Body of pancreas (tissue), 4 donors: ENCODE measurements around the gene NKAPD1. TPM values are rescaled to one million over a fixed set of nuclear protein-coding genes. Genes with fewer than 3 reads are reported as not detected.

Experiments used
- ATAC-seq: fragments of 150-250 bp; one replicate; pipeline ENCODE4 v1.9.1; 2016
- DNase-seq, 4 donors: peaks; one replicate each; pipeline ENCODE4 v3.0.0-alpha.2; 2019
- H3K27ac ChIP-seq, 4 donors: fragments of 200-600 bp; sonication (generic); 1 replicate in 3 of 4; 2 replicates in 1 of 4; pipeline versions ENCODE4 v1.5.1 to v1.6.1; 2016 to 2019; ENCODE audit warnings: mild to moderate bottlenecking in 1 of 4, mixed read lengths in 1 of 4, moderate library complexity in 1 of 4
- H3K27me3 ChIP-seq, 2 donors: fragments of 200-600 bp; sonication (generic); one replicate each; pipeline ENCODE4 v1.6.0; 2016; ENCODE audit warnings: mild to moderate bottlenecking in 1 of 2
- H3K36me3 ChIP-seq, 2 donors: fragments of 200-600 bp; sonication (generic); replicated peaks in 1 of 2; 2 replicates each; pipeline ENCODE4 v1.5.1; 2016; ENCODE audit warnings: low read depth in 2 of 2; ENCODE audit not compliant: insufficient read depth in 1 of 2
- H3K4me1 ChIP-seq: fragments of 200-600 bp; sonication (generic); one replicate; pipeline ENCODE4 v1.6.0; 2016
- H3K4me3 ChIP-seq, 2 donors: fragments of 200-600 bp; sonication (generic); 1 replicate in 1 of 2; 2 replicates in 1 of 2; pipeline ENCODE4 v1.5.1; 2016 to 2019
- H3K9me3 ChIP-seq, 3 donors: fragments of 200-600 bp; sonication (generic); 1 replicate in 2 of 3; 2 replicates in 1 of 3; pipeline ENCODE4 v1.5.1; 2016
- POLR2A ChIP-seq, 3 donors: fragments of 450-650 bp; IDR thresholded peaks; one replicate each; pipeline ENCODE4 v1.6.1; 2016; ENCODE audit warnings: antibody characterized with exemption in 3 of 3, mild to moderate bottlenecking in 2 of 3
- WGBS, 2 donors: methylation state at CpG; one replicate each; pipeline ENCODE4 v1.1.5; 2017; 5-methylcytosine and 5-hydroxymethylcytosine counted together
- intact Hi-C: fragments of 100-400 bp; cut with DNase I; formaldehyde crosslinking; loops from one replicate; pipeline ENCODE4 v1.15.1; 2023
- total RNA-seq, 2 donors: library from RNA; depleted of rRNA; stranded (reverse); fragments of >200 nt; gene quantifications; one replicate each; pipeline ENCODE4 v1.1.0, GENCODE V29; 2016
- TF ChIP-seq, protein P1 (sequence below), 7 experiments: fragments of 450-650 bp in 4 of 7; fragments of 200-600 bp in 3 of 7; sonication (generic) in 3 of 7; IDR thresholded peaks; one replicate each; pipeline ENCODE4 v1.5.1; 2016 to 2019; ENCODE audit warnings: antibody characterized with exemption in 7 of 7

The NKAPD1 gene
- total RNA-seq, 2 donors from 2014 or later: 8.3 to 10.5 TPM

DNA sequence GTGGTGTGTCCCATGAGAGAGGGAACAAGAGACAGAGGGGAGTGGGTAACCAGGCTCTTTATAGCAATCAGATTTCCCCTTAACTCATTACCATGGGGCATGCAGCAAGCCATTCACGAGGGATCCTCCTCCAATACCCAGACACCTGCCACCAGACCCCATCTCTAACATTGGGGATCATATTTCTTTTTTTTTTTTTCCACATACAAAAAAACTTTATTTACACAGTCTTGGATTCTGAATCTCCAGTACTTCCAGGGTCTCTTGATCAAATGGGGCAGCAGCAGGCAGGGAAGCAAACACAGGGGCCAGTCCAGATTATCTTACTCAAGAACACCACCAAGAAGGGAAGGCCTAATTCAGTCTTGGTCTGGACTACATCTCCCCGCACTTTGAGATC is 44.6 kb upstream of the NKAPD1 start:
- no peak overlapping the region for H3K27ac ChIP-seq
- peaks cover 4% of the 10 kb centered on the region for H3K4me1 ChIP-seq
- intact Hi-C loops: no loop called here
- no peaks in the 10 kb centered on the region for H3K9me3 ChIP-seq
- 90 to 97% methylated on average over 2 of the region's 2 CpGs for whole genome bisulfite sequencing, 2 donors
- TF ChIP-seq, protein P1, sequence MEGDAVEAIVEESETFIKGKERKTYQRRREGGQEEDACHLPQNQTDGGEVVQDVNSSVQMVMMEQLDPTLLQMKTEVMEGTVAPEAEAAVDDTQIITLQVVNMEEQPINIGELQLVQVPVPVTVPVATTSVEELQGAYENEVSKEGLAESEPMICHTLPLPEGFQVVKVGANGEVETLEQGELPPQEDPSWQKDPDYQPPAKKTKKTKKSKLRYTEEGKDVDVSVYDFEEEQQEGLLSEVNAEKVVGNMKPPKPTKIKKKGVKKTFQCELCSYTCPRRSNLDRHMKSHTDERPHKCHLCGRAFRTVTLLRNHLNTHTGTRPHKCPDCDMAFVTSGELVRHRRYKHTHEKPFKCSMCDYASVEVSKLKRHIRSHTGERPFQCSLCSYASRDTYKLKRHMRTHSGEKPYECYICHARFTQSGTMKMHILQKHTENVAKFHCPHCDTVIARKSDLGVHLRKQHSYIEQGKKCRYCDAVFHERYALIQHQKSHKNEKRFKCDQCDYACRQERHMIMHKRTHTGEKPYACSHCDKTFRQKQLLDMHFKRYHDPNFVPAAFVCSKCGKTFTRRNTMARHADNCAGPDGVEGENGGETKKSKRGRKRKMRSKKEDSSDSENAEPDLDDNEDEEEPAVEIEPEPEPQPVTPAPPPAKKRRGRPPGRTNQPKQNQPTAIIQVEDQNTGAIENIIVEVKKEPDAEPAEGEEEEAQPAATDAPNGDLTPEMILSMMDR (IDR thresholded peaks at IDR 0.05): no peak
- TF ChIP-seq POLR2A (IDR thresholded peaks at IDR 0.05): no peak
- H3K36me3 ChIP-seq: peaks cover 0 to 7% of the 10 kb centered on the region in 2 donors
- DNase-seq: no peak
- H3K27me3 ChIP-seq: no peaks in the 10 kb centered on the region
- H3K4me3 ChIP-seq: no peak overlapping the region
- no peak for ATAC-seq

DNA sequence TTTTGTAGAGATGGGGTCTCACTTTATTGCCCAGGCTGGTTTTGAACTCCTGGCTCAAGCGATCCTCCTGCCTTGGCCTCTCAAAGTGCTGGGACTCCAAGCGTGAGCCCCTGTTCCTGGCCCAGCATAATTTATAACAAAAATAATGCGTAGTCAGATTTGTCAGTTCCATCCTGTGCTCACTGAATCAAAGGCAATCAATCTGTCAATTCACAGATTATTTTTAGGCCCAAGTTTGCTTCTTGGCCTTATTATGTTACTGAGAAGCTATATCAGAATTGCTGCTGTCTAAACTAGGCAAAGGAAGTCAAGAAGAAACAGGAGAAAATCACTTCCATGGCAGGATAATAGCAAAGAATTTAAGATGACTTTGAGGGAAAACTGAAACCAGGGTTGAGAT is 40.2 kb upstream of the NKAPD1 start:
- Histone ChIP-seq H3K4me3 (no peak overlapping the region), H3K27ac (no peak overlapping the region), H3K9me3 (no peaks in the 10 kb centered on the region), H3K36me3 (peaks cover 0 to 11% of the 10 kb centered on the region in 2 donors), H3K27me3 (no peaks in the 10 kb centered on the region), H3K4me1 (no peaks in the 10 kb centered on the region)
- ATAC-seq (no peak), DNase-seq (no peak)
- 90 to 100% methylated on average over 3 of the region's 3 CpGs for WGBS, 2 donors
- no peak for TF ChIP-seq POLR2A (IDR thresholded peaks at IDR 0.05)
- TF ChIP-seq, protein P1 (IDR thresholded peaks at IDR 0.05): no peak
- intact Hi-C loops: no loop called here

DNA sequence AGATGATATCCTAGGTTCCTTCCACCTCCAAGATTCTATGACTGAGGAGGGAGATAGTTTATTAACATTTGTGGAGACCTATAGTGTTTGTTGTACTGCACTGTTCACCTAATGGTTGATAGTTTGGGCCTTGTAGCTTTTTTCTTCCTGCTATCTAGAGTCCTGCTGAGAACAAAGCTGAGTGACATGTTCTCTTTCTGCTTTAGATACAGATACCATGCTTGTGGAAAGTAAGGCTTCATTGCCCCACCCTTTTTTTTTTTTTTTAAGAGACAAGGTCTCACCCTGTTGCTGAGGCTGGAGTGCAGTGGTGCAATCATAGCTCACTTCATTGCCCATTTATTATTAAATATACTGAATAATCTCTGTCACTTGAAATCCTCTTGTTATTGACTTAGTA is 36.6 kb upstream of the NKAPD1 start:
- Histone ChIP-seq H3K27me3 (no peaks in the 10 kb centered on the region), H3K4me3 (no peak overlapping the region), H3K4me1 (no peaks in the 10 kb centered on the region), H3K36me3 (peaks cover 5 to 14% of the 10 kb centered on the region in 2 donors), H3K9me3 (no peaks in the 10 kb centered on the region), H3K27ac (no peak overlapping the region)
- intact Hi-C loops: no loop called here
- TF ChIP-seq, protein P1 (IDR thresholded peaks at IDR 0.05): no peak
- TF ChIP-seq POLR2A (IDR thresholded peaks at IDR 0.05): no peak
- DNase-seq (no peak), ATAC-seq (no peak)

DNA sequence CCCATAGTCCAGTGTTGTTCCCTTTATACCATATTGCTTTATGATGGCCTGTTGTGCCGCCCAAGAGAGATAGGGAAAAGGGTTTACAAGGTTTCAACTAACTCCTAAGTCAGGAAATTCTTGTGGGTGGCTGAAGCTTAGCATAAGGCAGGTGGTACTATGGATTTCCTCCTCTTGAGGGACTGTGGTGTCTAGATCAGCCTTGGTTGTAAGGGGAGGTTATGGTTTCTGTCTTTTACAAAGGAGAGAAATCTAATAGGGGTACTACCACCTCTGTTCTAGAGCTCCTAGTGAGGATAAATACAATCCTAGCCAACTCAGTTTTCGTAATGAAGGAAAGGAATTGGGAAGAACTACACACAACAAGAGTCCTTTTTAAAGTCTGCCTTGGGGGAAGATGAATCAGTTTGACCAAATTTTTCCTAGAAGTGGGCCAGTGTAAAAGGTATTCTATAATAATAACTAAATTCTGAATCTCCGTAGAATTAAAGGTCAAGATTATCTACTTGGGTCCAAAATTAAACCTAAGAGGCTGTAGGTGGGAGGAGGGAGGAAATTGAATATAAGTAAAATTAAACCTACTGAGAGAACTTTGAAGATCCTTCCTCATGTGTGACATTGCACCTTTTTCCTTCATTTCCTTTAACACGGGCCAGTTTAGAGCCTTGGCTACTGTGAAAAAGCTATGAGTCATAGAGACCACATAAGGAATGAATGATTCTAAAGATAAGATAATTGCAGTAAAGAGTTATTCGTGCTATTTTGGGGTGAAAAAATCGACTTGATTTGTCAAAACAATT is 31.7 kb upstream of the NKAPD1 start:
- intact Hi-C loops: no loop called here
- ATAC-seq: no peak
- Histone ChIP-seq H3K36me3 (peaks cover 5 to 12% of the 10 kb centered on the region in 2 donors), H3K4me3 (no peak overlapping the region), H3K27ac (no peak overlapping the region), H3K4me1 (peaks cover 3% of the 10 kb centered on the region), H3K27me3 (no peaks in the 10 kb centered on the region), H3K9me3 (no peaks in the 10 kb centered on the region)
- no peak for TF ChIP-seq POLR2A (IDR thresholded peaks at IDR 0.05)
- TF ChIP-seq, protein P1 (IDR thresholded peaks at IDR 0.05): no peak
- 48 to 60% methylated on average over 6 of the region's 6 CpGs for WGBS, 2 donors
- no peak for DNase-seq

DNA sequence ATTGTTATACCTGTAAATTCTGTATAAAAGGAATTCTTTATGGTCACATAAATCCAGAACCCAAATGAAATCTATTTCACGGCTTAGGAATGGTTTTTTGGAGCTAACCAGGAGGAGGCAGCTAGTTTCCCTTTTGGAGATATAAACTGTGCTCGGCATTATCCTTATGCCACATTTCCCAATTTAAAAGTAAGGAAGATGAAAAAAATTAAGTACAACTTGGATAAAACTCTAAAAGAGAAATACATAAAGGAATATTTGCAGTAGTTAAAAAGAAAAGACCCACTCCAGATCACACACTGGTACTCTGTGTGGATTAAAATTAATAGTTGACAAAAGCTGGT is 31.2 kb upstream of the NKAPD1 start:
- ATAC-seq (no peak), DNase-seq (no peak)
- Histone ChIP-seq H3K4me1 (peaks cover 3% of the 10 kb centered on the region), H3K9me3 (no peaks in the 10 kb centered on the region), H3K27ac (no peak overlapping the region), H3K27me3 (no peaks in the 10 kb centered on the region), H3K36me3 (peaks cover 5 to 9% of the 10 kb centered on the region in 2 donors), H3K4me3 (no peak overlapping the region)
- 93 to 97% methylated on average over 2 of the region's 2 CpGs for WGBS, 2 donors
- intact Hi-C loops: no loop called here
- no peak for TF ChIP-seq POLR2A (IDR thresholded peaks at IDR 0.05)
- TF ChIP-seq, protein P1 (IDR thresholded peaks at IDR 0.05): no peak
